GM12878 (cell line): ENCODE measurements around the gene TUBB1. TPM values are rescaled to one million over a fixed set of nuclear protein-coding genes. Genes with fewer than 3 reads are reported as not detected.
A peak's percentile ranks its signal among the peaks of the same experiment; 100 is the strongest.
"Not testable (repeated sequence)": the region's sequence is repeated elsewhere in the genome, so short reads cannot be mapped to it uniquely, and the experiment has no call there.

Experiments
- ATAC-seq: fragments of 200-7000 bp; cut with Tn5 transposase; 3 replicates; pipeline ENCODE4 v1.9.1; 2020; ENCODE audit warnings: mild to moderate bottlenecking, moderate library complexity
- BruUV-seq: library from RNA; stranded (reverse); fragments of 400-500 nt; replicated peaks from 2 replicates; lab custom pipeline; 2021; lab: Mats Ljungman, UMichigan
- CTCF ChIA-PET: fragments of 300-600 bp; sonication (Branson Sonifier 250); formaldehyde crosslinking; extraction: SDS; loops from one replicate; lab custom pipeline; 2021; ENCODE audit warnings: inconsistent platforms; lab: Yijun Ruan, JAX
- POLR2A ChIA-PET: fragments of 350-600 bp; formaldehyde crosslinking; extraction: SDS; loops from one replicate; lab custom pipeline; 2021; ENCODE audit warnings: inconsistent platforms; lab: Charles Lee
- RAD21 ChIA-PET: fragments of 300-600 bp; sonication (Branson Sonifier 250); formaldehyde crosslinking; loops from one replicate; lab custom pipeline; 2023; ENCODE audit warnings: antibody characterized with exemption; ENCODE audit not compliant: unreplicated experiment; lab: Charles Lee
- SMC1A ChIA-PET: fragments of 300-600 bp; sonication (Branson Sonifier 250); formaldehyde crosslinking; loops from one replicate; lab custom pipeline; 2023; ENCODE audit not compliant: unreplicated experiment, uncharacterized antibody; lab: Charles Lee
- DNase-seq: peaks from one replicate; pipeline ENCODE4 v3.0.0-alpha.2; 2011; ENCODE audit warnings: low read depth, low spot score
- FAIRE-seq: peaks from 3 replicates; lab custom pipeline; 2011; peaks lifted over from hg19 to GRCh38; lab: Jason Lieb, UNC
- H2AFZ ChIP-seq: 2 replicates; pipeline ENCODE4 v1.6.0; 2011; ENCODE audit warnings: low read depth, low read length, control low read depth; ENCODE audit not compliant: control insufficient read depth
- H3K27ac ChIP-seq: 2 replicates; pipeline ENCODE4 v1.5.1; 2011; ENCODE audit warnings: control low read depth; ENCODE audit not compliant: control insufficient read depth, insufficient read depth
- H3K27me3 ChIP-seq, 2 experiments: replicated peaks in 1 of 2; 2 replicates each; pipeline versions ENCODE4 v1.6.0 to v1.6.1; 2011; ENCODE audit warnings: low read length in 1 of 2; ENCODE audit not compliant: control insufficient read depth in 2 of 2, insufficient read depth in 2 of 2
- H3K36me3 ChIP-seq, 2 experiments: 2 replicates each; pipeline ENCODE4 v1.5.1; 2011; ENCODE audit warnings: low read length in 1 of 2; ENCODE audit not compliant: control insufficient read depth in 2 of 2, insufficient read depth in 2 of 2
- H3K4me1 ChIP-seq: 2 replicates; pipeline ENCODE4 v1.6.1; 2011; ENCODE audit warnings: mild to moderate bottlenecking, low read length, moderate library complexity, mixed read lengths; ENCODE audit not compliant: control insufficient read depth, insufficient read depth
- H3K4me2 ChIP-seq: 2 replicates; pipeline ENCODE4 v1.6.0; 2011; ENCODE audit warnings: control low read depth; ENCODE audit not compliant: control insufficient read depth, insufficient read depth
- H3K4me3 ChIP-seq: fragments of 200-600 bp; sonication (generic); 2 replicates; pipeline ENCODE4 v1.5.1; 2016
- H3K79me2 ChIP-seq: 2 replicates; pipeline ENCODE4 v1.6.0; 2011; ENCODE audit warnings: low read length; ENCODE audit not compliant: control insufficient read depth, insufficient read depth
- H3K9ac ChIP-seq: 2 replicates; pipeline ENCODE4 v1.8.0; 2011; ENCODE audit warnings: low read length, control low read depth, mixed read lengths; ENCODE audit not compliant: control insufficient read depth, insufficient read depth
- H3K9me3 ChIP-seq: replicated peaks from 3 replicates; pipeline ENCODE4 v1.5.1; 2011; ENCODE audit warnings: mild to moderate bottlenecking, low read length; ENCODE audit not compliant: control insufficient read depth, insufficient read depth
- H4K20me1 ChIP-seq: 2 replicates; pipeline ENCODE4 v1.6.0; 2011; ENCODE audit not compliant: control insufficient read depth, insufficient read depth
- BMI1 ChIP-seq: fragments of 450-650 bp; IDR thresholded peaks from 2 replicates; pipeline ENCODE4 v1.6.1; 2016; ENCODE audit warnings: mild to moderate bottlenecking, moderate library complexity, borderline replicate concordance
- POLR2A ChIP-seq: IDR thresholded peaks from 2 replicates; pipeline ENCODE4 v1.6.1; 2011; ENCODE audit warnings: low read depth, mild to moderate bottlenecking, low read length
- POU2F2 ChIP-seq: IDR thresholded peaks from 3 replicates; pipeline ENCODE4 v1.6.1; 2011; ENCODE audit warnings: low read depth, mild to moderate bottlenecking, low read length, borderline replicate concordance
- WGBS: methylation state at CpG from one replicate; pipeline ENCODE4 v1.1.6; 2016; ENCODE audit warnings: low lambda C conversion rate; ENCODE audit not compliant: insufficient replicate concordance, insufficient coverage; ENCODE audit errors: missing lambda C conversion rate; 5-methylcytosine and 5-hydroxymethylcytosine counted together
- in situ Hi-C: fragments of 300-500 bp; cut with MboI; formaldehyde crosslinking; loops from 9 replicates; pipeline ENCODE4 v1.14.3; 2018; ENCODE audit warnings: mixed read lengths
- intact Hi-C: fragments of 100-400 bp; cut with micrococcal nuclease; formaldehyde crosslinking; loops from one replicate; pipeline ENCODE4 v1.14.2; 2022; ENCODE audit not compliant: unreplicated experiment
- polyA plus RNA-seq, 11 experiments: library from polyadenylated mRNA; depleted of rRNA in 4 of 11; unstranded in 6 of 11; stranded (reverse) in 5 of 11; fragments of >200 nt; fragmentation: Nextera tagmentation in 4 of 11; fragmentation: Illumina TruSeq in 1 of 11; extraction: Ambion mirVana in 4 of 11; extraction: Trizol in 1 of 11; gene quantifications; 1 replicate in 1 of 11; 2 replicates in 10 of 11; pipeline versions ENCODE4 v1.2.1 to v1.2.3, GENCODE V29; 2011 to 2016; ENCODE audit warnings: inconsistent platforms in 2 of 11, missing spikeins in 2 of 11, low read depth in 1 of 11
- total RNA-seq, 4 experiments: library from RNA; depleted of rRNA in 3 of 4; stranded (reverse); fragments of >200 nt in 3 of 4; fragmentation: Illumina TruSeq in 1 of 4; extraction: Trizol in 1 of 4; gene quantifications; 2 replicates each; pipeline versions ENCODE4 v1.2.1 to v1.2.3, GENCODE V29; 2013 to 2021

The TUBB1 gene
- total and polyA plus RNA-seq, 10 of the 15 experiments (the other 5 are each of a cell fraction or from before 2014, with no cell fraction given): 0.02 to 0.20 (median 0.06) TPM; not detected in 3

- POLR2A ChIA-PET: interaction anchor here (0.5 to 2.3 kb wide), 17 partner anchors 8 to 1451 kb away, joined by 3 to 13 read pairs (median 4); partner anchors contain the start of genes ATP5F1E and TUBB1
- in situ Hi-C loops: loop anchor here (5.0 kb wide), 1 partner anchor 75 kb away; no protein-coding TSS in a partner anchor
- peak; percentile 38 for ATAC-seq
Observed at GRCh38 chr20:58982406-58983114, 36.7 kb upstream of the TUBB1 start.

DNA sequence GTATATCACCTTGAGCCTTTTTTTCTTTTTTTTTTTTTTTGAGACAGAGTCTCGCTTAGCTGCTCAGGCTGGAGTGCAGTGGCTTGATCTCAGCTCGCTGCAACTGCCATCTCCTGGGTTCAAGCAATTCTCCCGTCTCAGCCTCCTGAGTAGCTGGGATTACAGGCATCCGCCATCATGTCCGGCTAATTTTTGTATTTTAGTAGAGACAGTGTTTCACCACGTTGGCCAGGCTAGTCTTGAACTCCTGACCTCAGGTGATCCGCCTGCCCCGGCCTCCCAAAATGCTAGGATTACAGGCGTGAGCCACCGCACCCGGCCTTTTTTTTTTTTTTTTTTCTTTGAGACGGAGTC lies 36.1 kb upstream of the TUBB1 start:
- not testable (repeated sequence) for H2AFZ ChIP-seq, H4K20me1 ChIP-seq, H3K27me3 ChIP-seq, H3K27ac ChIP-seq, ATAC-seq, BruUV-seq, H3K4me3 ChIP-seq, FAIRE-seq, H3K9me3 ChIP-seq, DNase-seq, H3K36me3 ChIP-seq
- ChIA-PET SMC1A (interaction anchor here (0.6 to 2.3 kb wide), 10 partner anchors 10 to 1506 kb away, joined by 3 to 11 read pairs (median 4); partner anchors contain the start of gene ATP5F1E), CTCF (interaction anchor here (0.8 to 2.1 kb wide), 6 partner anchors 33 to 513 kb away, joined by 3 to 8 read pairs (median 3); no protein-coding TSS in a partner anchor), RAD21 (interaction anchor here (0.6 to 4.3 kb wide), 6 partner anchors 8 to 75 kb away, joined by 3 to 23 read pairs (median 4); partner anchors contain the start of gene ATP5F1E), POLR2A (interaction anchor here (0.6 to 2.3 kb wide), 10 partner anchors 10 to 346 kb away, joined by 3 to 13 read pairs (median 5); partner anchors contain the start of genes ATP5F1E and TUBB1)
- 93% methylated on average over 8 of the region's 12 CpGs for WGBS
- Histone ChIP-seq H3K79me2 (peaks cover 49% of the 10 kb centered on the region), H3K4me1 (peaks cover 30% of the 10 kb centered on the region), H3K4me2 (peak overlapping the region; percentile 93), H3K9ac (peak overlapping the region; percentile 90; the same call in 1 of the 2 replicates)
- in situ Hi-C loops (loop anchor here (5.0 kb wide), 1 partner anchor 76 kb away; no protein-coding TSS in a partner anchor), intact Hi-C loops (loop anchor here (5.0 to 10.0 kb wide), 3 partner anchors 52 to 328 kb away; partner anchors contain the start of genes ATP5F1E and STX16)

More at GRCh38 chr20:58982406-58983114, 36.7 kb upstream of the TUBB1 start:
- peak overlapping the region; percentile 90 for H3K9ac ChIP-seq
- peaks cover 32% of the 10 kb centered on the region for H3K4me1 ChIP-seq
- peak overlapping the region; percentile 35 for H3K27ac ChIP-seq
- peak overlapping the region; percentile 93 for H3K4me2 ChIP-seq
- H4K20me1 ChIP-seq: no peaks in the 10 kb centered on the region
- peaks cover 0 to 5% of the 10 kb centered on the region in 2 experiments; a peak in 2 of 4 replicates for H3K36me3 ChIP-seq
- ChIA-PET RAD21 (interaction anchor here (0.6 to 4.3 kb wide), 10 partner anchors 9 to 115 kb away, joined by 3 to 23 read pairs (median 4); partner anchors contain the start of gene ATP5F1E), SMC1A (interaction anchor here (0.6 to 2.3 kb wide), 12 partner anchors 11 to 1505 kb away, joined by 3 to 11 read pairs (median 4); partner anchors contain the start of gene ATP5F1E), CTCF (interaction anchor here (0.7 to 2.1 kb wide), 8 partner anchors 26 to 513 kb away, joined by 3 to 8 read pairs (median 3); no protein-coding TSS in a partner anchor)
- DNase-seq (no peak), FAIRE-seq (no peak)
- H3K9me3 ChIP-seq: no peaks in the 10 kb centered on the region
- BruUV-seq: TSS peak; percentile 53
- H2AFZ ChIP-seq: no peak overlapping the region; the same call in 1 of the 2 replicates
- intact Hi-C loops: loop anchor here (5.0 to 10.0 kb wide), 3 partner anchors 52 to 328 kb away; partner anchors contain the start of genes ATP5F1E and STX16
- TF ChIP-seq BMI1: no peak
- 0 out of 2 replicates have a peak, but pooled peaks have one; percentile 26 for TF ChIP-seq POLR2A
- 0 out of 3 replicates have a peak, but pooled peaks have one; percentile 23 for TF ChIP-seq POU2F2
- no peaks in the 10 kb centered on the region for H3K27me3 ChIP-seq
- WGBS: 71% methylated on average over 12 of the region's 12 CpGs
- peaks cover 49% of the 10 kb centered on the region for H3K79me2 ChIP-seq
- H3K4me3 ChIP-seq: peak overlapping the region; percentile 99
